Jurkat, Clone E6-1 (cell line): ENCODE results near the gene FGFBP2.
"Not testable (repeated sequence)": the region's sequence is repeated elsewhere in the genome, so short reads cannot be mapped to it uniquely, and the experiment has no call there.

Experiments used
- DNase-seq: peaks from one replicate; pipeline ENCODE4 v3.0.0-alpha.2; 2011; ENCODE audit warnings: low read depth, low spot score
- H3K4me3 ChIP-seq: 2 replicates; pipeline ENCODE4 v1.5.1; 2011; ENCODE audit warnings: mild to moderate bottlenecking, low read length, control low read depth, moderate library complexity

Gene FGFBP2

GRCh38 chr4:15935504-15936402, 27.2 kb downstream of the FGFBP2 start:
- DNase-seq, result no peak
- H3K4me3 ChIP-seq, result no peak overlapping the region

GRCh38 chr4:15934259-15934658, 28.7 kb downstream of the FGFBP2 start:
- no peak for DNase-seq
- no peak overlapping the region for H3K4me3 ChIP-seq

GRCh38 chr4:15931451-15932210, 31.3 kb downstream of the FGFBP2 start:
- no peak for DNase-seq

GRCh38 chr4:15930314-15930713, 32.7 kb downstream of the FGFBP2 start:
- peak; percentile 9 for DNase-seq
- H3K4me3 ChIP-seq, result no peak overlapping the region

More at GRCh38 chr4:15931451-15932210, 31.3 kb downstream of the FGFBP2 start:
- H3K4me3 ChIP-seq, result no peak overlapping the region

GRCh38 chr4:15929540-15929939, 33.4 kb downstream of the FGFBP2 start:
- no peak overlapping the region for H3K4me3 ChIP-seq
- no peak for DNase-seq

- no peak overlapping the region for H3K4me3 ChIP-seq
- no peak for DNase-seq
These were observed 34.1 kb downstream of the FGFBP2 start for GRCh38 chr4:15928883-15929282.

GRCh38 chr4:15926486-15926885, 36.5 kb downstream of the FGFBP2 start:
- no peak overlapping the region for H3K4me3 ChIP-seq
- no peak for DNase-seq

- DNase-seq, result no peak
- no peak overlapping the region for H3K4me3 ChIP-seq
These were observed 37.1 kb downstream of the FGFBP2 start for GRCh38 chr4:15925830-15926229.

- DNase-seq, result no peak
- no peak overlapping the region for H3K4me3 ChIP-seq
These were observed 41.4 kb downstream of the FGFBP2 start for GRCh38 chr4:15921592-15921932.

GRCh38 chr4:15920723-15921591, 42.0 kb downstream of the FGFBP2 start:
- no peak for DNase-seq
- no peak overlapping the region for H3K4me3 ChIP-seq

- no peak for DNase-seq
- no peak overlapping the region for H3K4me3 ChIP-seq
These were observed 44.4 kb downstream of the FGFBP2 start for GRCh38 chr4:15918484-15919129.

GRCh38 chr4:15917297-15917696, 45.7 kb downstream of the FGFBP2 start:
- DNase-seq, result no peak
- H3K4me3 ChIP-seq, result no peak overlapping the region

GRCh38 chr4:15916358-15916757, 46.6 kb downstream of the FGFBP2 start:
- DNase-seq, H3K4me3 ChIP-seq: not testable (repeated sequence)

- H3K4me3 ChIP-seq, result no peak overlapping the region
- DNase-seq, result no peak
These were observed 48.2 kb downstream of the FGFBP2 start for GRCh38 chr4:15914736-15915135.

GRCh38 chr4:15914291-15914690, 48.7 kb downstream of the FGFBP2 start:
- DNase-seq, result no peak
- no peak overlapping the region for H3K4me3 ChIP-seq

GRCh38 chr4:15913631-15913970, 49.4 kb downstream of the FGFBP2 start:
- DNase-seq, result no peak
- H3K4me3 ChIP-seq, result no peak overlapping the region

- DNase-seq, result no peak
- H3K4me3 ChIP-seq, result no peak overlapping the region
These were observed 49.9 kb downstream of the FGFBP2 start for GRCh38 chr4:15912961-15913630.

- no peak overlapping the region for H3K4me3 ChIP-seq
- DNase-seq, result no peak
These were observed 50.7 kb downstream of the FGFBP2 start for GRCh38 chr4:15912236-15912635.
